Uterus (tissue), 4 donors: ENCODE measurements around the gene IRF2BP2. TPM values are rescaled to one million over a fixed set of nuclear protein-coding genes. Genes with fewer than 3 reads are reported as not detected.
A peak's percentile ranks its signal among the peaks of the same experiment; 100 is the strongest.

Experiments used
- DNase-seq, 2 donors: peaks; one replicate each; pipeline ENCODE4 v3.0.0-alpha.2; 2019 to 2020
- H3K27ac ChIP-seq, 2 donors: fragments of 200-600 bp; sonication (generic); 1 replicate in 1 of 2; 2 replicates in 1 of 2; pipeline ENCODE4 v1.5.1; 2016 to 2018
- H3K27me3 ChIP-seq, 2 donors: fragments of 200-600 bp; sonication (generic); one replicate each; pipeline ENCODE4 v1.5.1; 2018 to 2019; ENCODE audit warnings: control low read depth in 1 of 2
- H3K36me3 ChIP-seq, 2 donors: fragments of 200-600 bp; sonication (generic); one replicate each; pipeline ENCODE4 v1.5.1; 2019; ENCODE audit warnings: control low read depth in 1 of 2
- H3K4me1 ChIP-seq, 2 donors: fragments of 200-600 bp; sonication (generic); one replicate each; pipeline ENCODE4 v1.5.1; 2018 to 2019; ENCODE audit warnings: control low read depth in 1 of 2
- H3K4me3 ChIP-seq, 2 donors: fragments of 200-600 bp; sonication (generic); 1 replicate in 1 of 2; 2 replicates in 1 of 2; pipeline ENCODE4 v1.5.1; 2018 to 2019; ENCODE audit warnings: mild to moderate bottlenecking in 1 of 2
- H3K9me3 ChIP-seq, 2 donors: fragments of 200-600 bp; sonication (generic); one replicate each; pipeline ENCODE4 v1.5.1; 2019; ENCODE audit warnings: control low read depth in 1 of 2
- CTCF ChIP-seq, 4 experiments: fragments of 200-600 bp in 2 of 4; fragments of 450-650 bp in 2 of 4; sonication (generic) in 2 of 4; IDR thresholded peaks; one replicate each; pipeline ENCODE4 v1.5.1; 2016 to 2019; ENCODE audit warnings: antibody characterized with exemption in 4 of 4, mild to moderate bottlenecking in 2 of 4, moderate library complexity in 1 of 4
- POLR2A ChIP-seq, 2 donors: fragments of 450-650 bp; IDR thresholded peaks; one replicate each; pipeline ENCODE4 v1.6.1; 2016; ENCODE audit warnings: antibody characterized with exemption in 2 of 2, mild to moderate bottlenecking in 1 of 2, moderate library complexity in 1 of 2
- intact Hi-C: fragments of 100-400 bp; cut with DNase I; formaldehyde crosslinking; loops from one replicate; pipeline ENCODE4 v1.15.1; 2023; ENCODE audit warnings: low total_unique reads
- total RNA-seq, 4 donors: library from RNA; depleted of rRNA in 3 of 4; stranded (reverse); fragments of >200 nt in 3 of 4; gene quantifications; one replicate each; pipeline versions ENCODE4 v1.1.0 to v1.2.4, GENCODE V29; 2014 to 2023
- donor health status: DM: yes; HTN: yes; CAD: no.

Gene IRF2BP2
- total RNA-seq, 4 donors from 2014 or later, result 56.8 to 182 (median 124) TPM

- Histone ChIP-seq H3K4me1 (peaks cover 0 to 6% of the 10 kb centered on the region in 2 donors), H3K27ac (peak overlapping the region; percentile 79 to 80), H3K4me3 (no peak overlapping the region), H3K9me3 (no peaks in the 10 kb centered on the region), H3K36me3 (no peaks in the 10 kb centered on the region), H3K27me3 (no peaks in the 10 kb centered on the region)
- TF ChIP-seq POLR2A (IDR thresholded peaks at IDR 0.05), result no peak
- no peak for TF ChIP-seq CTCF (IDR thresholded peaks at IDR 0.05)
- intact Hi-C loops, result no loop called here
- DNase-seq, result no peak
Measured at GRCh38 chr1:234581063-234581714, 28.8 kb downstream of the IRF2BP2 start.

- DNase-seq, result no peak
- Histone ChIP-seq H3K9me3 (no peaks in the 10 kb centered on the region), H3K27me3 (no peaks in the 10 kb centered on the region), H3K36me3 (no peaks in the 10 kb centered on the region), H3K27ac (no peak overlapping the region), H3K4me1 (peaks cover 0 to 6% of the 10 kb centered on the region in 2 donors), H3K4me3 (no peak overlapping the region)
- intact Hi-C loops, result no loop called here
- TF ChIP-seq POLR2A (IDR thresholded peaks at IDR 0.05) (no peak), CTCF (IDR thresholded peaks at IDR 0.05) (no peak)
Measured at GRCh38 chr1:234579967-234580366, 30.0 kb downstream of the IRF2BP2 start.

GRCh38 chr1:234578735-234579134 lies 31.2 kb downstream of the IRF2BP2 start:
- peaks cover 0 to under 1% of the 10 kb centered on the region in 2 donors for H3K4me1 ChIP-seq
- no peak for DNase-seq
- no peaks in the 10 kb centered on the region for H3K9me3 ChIP-seq
- H3K27me3 ChIP-seq, result no peaks in the 10 kb centered on the region
- no peak for TF ChIP-seq POLR2A (IDR thresholded peaks at IDR 0.05)
- no peak for TF ChIP-seq CTCF (IDR thresholded peaks at IDR 0.05)
- intact Hi-C loops, result no loop called here
- H3K4me3 ChIP-seq, result no peak overlapping the region
- no peaks in the 10 kb centered on the region for H3K36me3 ChIP-seq
- H3K27ac ChIP-seq, result no peak overlapping the region

GRCh38 chr1:234578087-234578486 lies 31.9 kb downstream of the IRF2BP2 start:
- no peaks in the 10 kb centered on the region for H3K27me3 ChIP-seq
- H3K27ac ChIP-seq, result no peak overlapping the region
- no peak for TF ChIP-seq POLR2A (IDR thresholded peaks at IDR 0.05)
- TF ChIP-seq CTCF (IDR thresholded peaks at IDR 0.05), result no peak
- H3K4me3 ChIP-seq, result no peak overlapping the region
- no peaks in the 10 kb centered on the region for H3K4me1 ChIP-seq
- intact Hi-C loops, result no loop called here
- H3K9me3 ChIP-seq, result no peaks in the 10 kb centered on the region
- no peak for DNase-seq
- no peaks in the 10 kb centered on the region for H3K36me3 ChIP-seq

- TF ChIP-seq CTCF (IDR thresholded peaks at IDR 0.05) (no peak), POLR2A (IDR thresholded peaks at IDR 0.05) (no peak)
- no peaks in the 10 kb centered on the region for H3K9me3 ChIP-seq
- no peaks in the 10 kb centered on the region for H3K27me3 ChIP-seq
- intact Hi-C loops, result no loop called here
- H3K4me1 ChIP-seq, result no peaks in the 10 kb centered on the region
- no peak for DNase-seq
- H3K27ac ChIP-seq, result no peak overlapping the region
- no peaks in the 10 kb centered on the region for H3K36me3 ChIP-seq
- H3K4me3 ChIP-seq, result no peak overlapping the region
Measured at GRCh38 chr1:234573711-234574299, 36.2 kb downstream of the IRF2BP2 start.
